KMS-11 (cell line): ENCODE results near the gene EEF2K.
"Not testable (repeated sequence)": the region's sequence is repeated elsewhere in the genome, so short reads cannot be mapped to it uniquely, and the experiment has no call there.

Experiments
- H2AFZ ChIP-seq: fragments of 200-600 bp; sonication (generic); 2 replicates; pipeline ENCODE4 v1.6.1; 2016; ENCODE audit warnings: antibody characterized with exemption, mixed run types, low read depth
- H3K27ac ChIP-seq: fragments of 200-600 bp; sonication (generic); 2 replicates; pipeline ENCODE4 v1.6.1; 2016; ENCODE audit warnings: mild to moderate bottlenecking, mixed run types
- H3K27me3 ChIP-seq: fragments of 200-600 bp; sonication (generic); 2 replicates; pipeline ENCODE4 v1.6.1; 2017; ENCODE audit warnings: mild to moderate bottlenecking, low read depth, mixed run types, moderate library complexity; ENCODE audit not compliant: insufficient read depth
- H3K36me3 ChIP-seq: fragments of 200-600 bp; sonication (generic); 2 replicates; pipeline ENCODE4 v1.6.1; 2017; ENCODE audit warnings: mild to moderate bottlenecking, mixed run types; ENCODE audit not compliant: insufficient read depth
- H3K4me1 ChIP-seq: fragments of 200-600 bp; sonication (generic); 2 replicates; pipeline ENCODE4 v1.6.1; 2016; ENCODE audit warnings: mild to moderate bottlenecking, low read depth, mixed run types; ENCODE audit not compliant: poor library complexity, severe bottlenecking
- H3K4me2 ChIP-seq: fragments of 200-600 bp; sonication (generic); 2 replicates; pipeline ENCODE4 v1.7.0; 2016; ENCODE audit warnings: mild to moderate bottlenecking, mixed run types
- H3K4me3 ChIP-seq: fragments of 200-600 bp; sonication (generic); IDR thresholded peaks from 2 replicates; pipeline ENCODE4 v1.6.1; 2017; ENCODE audit warnings: low read depth, low read length, mixed read lengths; ENCODE audit not compliant: insufficient read depth
- H3K79me2 ChIP-seq: fragments of 200-600 bp; sonication (generic); 2 replicates; pipeline ENCODE4 v1.6.1; 2016; ENCODE audit warnings: low read depth, mixed run types; ENCODE audit not compliant: insufficient read depth
- H3K9ac ChIP-seq: fragments of 200-600 bp; sonication (generic); 2 replicates; pipeline ENCODE4 v1.6.1; 2016; ENCODE audit warnings: mild to moderate bottlenecking, mixed run types
- H4K20me1 ChIP-seq: fragments of 200-600 bp; sonication (generic); 2 replicates; pipeline ENCODE4 v1.6.1; 2016; ENCODE audit warnings: mild to moderate bottlenecking, mixed run types; ENCODE audit not compliant: insufficient read depth
- TF ChIP-seq, protein P1 (sequence below): fragments of 200-600 bp; sonication (generic); conservative IDR thresholded peaks from 2 replicates; pipeline ENCODE4 v1.6.1; 2017; ENCODE audit warnings: low read depth, mild to moderate bottlenecking, antibody characterized with exemption, low read length, moderate library complexity, mixed read lengths

Gene EEF2K

DNA sequence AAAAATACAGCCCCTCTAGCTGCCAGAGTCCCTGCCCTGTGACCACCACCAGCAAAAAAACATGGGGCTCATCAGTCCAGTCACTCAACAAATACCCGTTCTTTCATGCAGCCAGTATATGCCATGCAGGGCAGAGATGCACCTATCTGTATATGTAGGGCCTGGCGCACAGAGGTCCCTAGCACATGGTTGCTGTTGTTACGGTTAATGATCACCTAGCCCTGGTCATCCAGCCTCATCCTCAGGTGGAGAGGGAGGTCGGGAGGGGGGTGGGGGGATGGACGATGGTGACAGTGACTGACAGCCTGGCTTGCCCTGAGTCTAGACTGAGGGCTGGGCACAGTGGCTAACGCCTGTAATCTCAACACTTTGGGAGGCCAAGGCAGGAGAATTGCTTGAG, 42.3 kb upstream of the EEF2K start:
- Histone ChIP-seq H3K4me2 (no peak overlapping the region), H3K27ac (no peak overlapping the region)

DNA sequence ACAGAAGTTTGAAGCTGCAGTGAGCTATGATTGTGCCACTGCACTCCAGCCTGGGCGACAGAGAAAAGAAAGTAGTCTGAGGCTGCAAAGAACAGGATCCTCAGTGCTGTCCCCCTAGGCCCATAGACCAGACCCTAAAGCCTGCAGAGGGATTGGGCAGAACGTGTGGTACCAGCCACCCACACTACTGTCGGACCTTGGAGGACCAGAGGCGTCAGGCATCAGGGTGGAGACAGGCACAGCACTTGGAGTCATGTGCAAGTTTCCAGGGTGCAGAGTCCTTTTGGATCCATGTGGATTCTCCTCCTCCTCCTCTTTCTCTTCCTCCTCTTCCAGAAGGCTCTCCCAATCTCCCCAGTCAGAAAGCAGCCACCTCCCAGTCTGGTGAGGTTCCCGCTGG, 41.6 kb upstream of the EEF2K start:
- TF ChIP-seq, protein P1, sequence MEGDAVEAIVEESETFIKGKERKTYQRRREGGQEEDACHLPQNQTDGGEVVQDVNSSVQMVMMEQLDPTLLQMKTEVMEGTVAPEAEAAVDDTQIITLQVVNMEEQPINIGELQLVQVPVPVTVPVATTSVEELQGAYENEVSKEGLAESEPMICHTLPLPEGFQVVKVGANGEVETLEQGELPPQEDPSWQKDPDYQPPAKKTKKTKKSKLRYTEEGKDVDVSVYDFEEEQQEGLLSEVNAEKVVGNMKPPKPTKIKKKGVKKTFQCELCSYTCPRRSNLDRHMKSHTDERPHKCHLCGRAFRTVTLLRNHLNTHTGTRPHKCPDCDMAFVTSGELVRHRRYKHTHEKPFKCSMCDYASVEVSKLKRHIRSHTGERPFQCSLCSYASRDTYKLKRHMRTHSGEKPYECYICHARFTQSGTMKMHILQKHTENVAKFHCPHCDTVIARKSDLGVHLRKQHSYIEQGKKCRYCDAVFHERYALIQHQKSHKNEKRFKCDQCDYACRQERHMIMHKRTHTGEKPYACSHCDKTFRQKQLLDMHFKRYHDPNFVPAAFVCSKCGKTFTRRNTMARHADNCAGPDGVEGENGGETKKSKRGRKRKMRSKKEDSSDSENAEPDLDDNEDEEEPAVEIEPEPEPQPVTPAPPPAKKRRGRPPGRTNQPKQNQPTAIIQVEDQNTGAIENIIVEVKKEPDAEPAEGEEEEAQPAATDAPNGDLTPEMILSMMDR = no peak
- H3K79me2 ChIP-seq = no peaks in the 10 kb centered on the region
- H3K4me2 ChIP-seq = no peak overlapping the region
- H4K20me1 ChIP-seq = no peaks in the 10 kb centered on the region
- peaks cover 4% of the 10 kb centered on the region for H3K4me1 ChIP-seq
- no peak overlapping the region for H3K9ac ChIP-seq
- H2AFZ ChIP-seq = no peak overlapping the region
- H3K27me3 ChIP-seq = peaks cover 6% of the 10 kb centered on the region; the same call in 1 of the 2 replicates
- no peak overlapping the region for H3K4me3 ChIP-seq
- H3K36me3 ChIP-seq = no peaks in the 10 kb centered on the region
- H3K27ac ChIP-seq = no peak overlapping the region

More for the DNA sequence above, 42.3 kb upstream of the EEF2K start:
- H3K36me3 ChIP-seq = no peaks in the 10 kb centered on the region
- peaks cover 4% of the 10 kb centered on the region for H3K4me1 ChIP-seq
- no peak overlapping the region for H3K9ac ChIP-seq
- no peak overlapping the region for H3K4me3 ChIP-seq
- peaks cover 6% of the 10 kb centered on the region; the same call in 1 of the 2 replicates for H3K27me3 ChIP-seq
- H2AFZ ChIP-seq = no peak overlapping the region
- no peaks in the 10 kb centered on the region for H4K20me1 ChIP-seq
- H3K79me2 ChIP-seq = no peaks in the 10 kb centered on the region
- TF ChIP-seq, protein P1 = no peak

DNA sequence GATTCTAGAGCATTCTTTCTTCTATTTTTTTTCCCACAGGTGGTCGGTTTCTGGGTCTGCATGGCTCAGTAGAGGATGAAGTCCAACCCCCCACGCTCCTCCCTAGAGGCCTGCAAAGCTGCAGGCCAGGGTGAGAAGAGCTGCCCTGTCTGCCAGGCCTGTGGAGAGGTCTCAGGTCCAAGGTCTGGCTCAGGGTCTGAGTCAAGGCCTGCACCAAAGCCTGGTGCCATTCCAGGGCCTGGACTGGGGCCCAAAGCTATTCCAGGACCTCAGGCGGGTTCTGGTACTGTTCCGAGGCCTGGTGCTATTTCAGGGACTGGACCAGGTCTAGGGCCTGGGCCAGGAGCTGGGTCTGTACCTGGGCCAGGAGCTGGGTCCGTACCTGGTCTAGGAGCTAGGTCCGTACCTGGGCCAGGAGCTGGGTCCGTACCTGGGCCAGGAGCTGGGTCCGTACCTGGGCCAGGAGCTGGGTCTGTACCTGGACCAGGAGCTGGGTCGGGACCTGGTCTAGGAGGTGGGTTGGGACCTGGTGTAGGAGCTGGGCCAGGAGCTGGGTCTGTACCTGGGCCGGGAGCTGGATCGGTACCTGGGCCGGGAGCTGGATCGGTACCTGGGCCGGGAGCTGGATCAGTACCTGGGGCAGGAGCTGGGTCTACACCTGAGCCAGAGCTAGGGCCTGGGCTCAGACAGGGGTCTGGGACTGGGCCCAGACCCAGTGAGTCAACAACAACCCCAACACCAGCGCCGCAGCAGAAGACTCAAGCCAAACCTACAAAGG, 40.4 kb upstream of the EEF2K start:
- TF ChIP-seq, protein P1 = no peak
- H3K27ac ChIP-seq = no peak overlapping the region

DNA sequence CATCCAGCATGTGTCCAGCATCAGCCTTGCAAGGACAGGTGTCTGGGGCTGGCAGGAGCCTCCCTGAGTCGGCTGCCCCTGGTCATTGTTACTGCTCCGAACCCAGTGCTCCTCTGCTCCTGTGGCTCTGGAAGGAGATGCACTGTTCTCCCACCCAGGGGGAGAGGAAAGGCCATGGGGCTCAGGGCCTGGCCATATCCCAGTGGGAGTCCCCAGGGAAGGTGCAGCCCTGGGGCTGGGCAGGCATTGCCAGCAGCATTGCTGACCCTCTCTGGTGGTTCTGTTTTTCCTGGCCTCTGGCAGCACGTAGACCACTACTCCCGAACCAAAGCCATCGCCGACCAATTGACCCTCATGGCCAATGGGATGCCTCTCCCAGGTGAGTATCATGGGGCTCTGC, 34.1 kb upstream of the EEF2K start:
- no peaks in the 10 kb centered on the region for H3K27me3 ChIP-seq
- H3K36me3 ChIP-seq = no peaks in the 10 kb centered on the region

More for the DNA sequence above, 40.4 kb upstream of the EEF2K start:
- H3K27me3 ChIP-seq = peaks cover 6% of the 10 kb centered on the region; the same call in 1 of the 2 replicates
- peaks cover 4% of the 10 kb centered on the region for H3K4me1 ChIP-seq
- no peak overlapping the region for H3K4me3 ChIP-seq
- H3K79me2 ChIP-seq = no peaks in the 10 kb centered on the region
- H4K20me1 ChIP-seq = no peaks in the 10 kb centered on the region
- H3K36me3 ChIP-seq = no peaks in the 10 kb centered on the region
- no peak overlapping the region for H3K4me2 ChIP-seq
- H2AFZ ChIP-seq = no peak overlapping the region
- no peak overlapping the region for H3K9ac ChIP-seq

DNA sequence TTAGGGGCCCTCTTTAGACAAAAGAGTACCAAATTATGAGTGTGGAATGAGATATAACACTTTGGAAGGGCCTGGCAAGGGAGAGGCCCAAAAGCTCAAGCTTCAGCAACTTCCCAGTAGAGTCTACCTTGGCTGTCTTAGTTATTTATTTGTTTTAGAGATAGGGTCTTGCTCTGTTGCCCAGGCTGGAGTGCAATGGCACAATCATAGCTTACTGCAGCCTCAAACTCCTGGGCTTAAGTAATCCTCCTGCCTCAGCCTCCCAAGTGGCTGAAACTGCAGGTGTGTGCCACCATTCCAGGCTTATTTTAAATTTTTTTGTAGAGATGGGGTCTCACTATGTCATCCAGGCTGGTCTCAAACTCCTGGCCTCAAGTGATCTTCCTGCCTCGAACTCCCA, 33.4 kb upstream of the EEF2K start:
- H3K27ac ChIP-seq, H3K9ac ChIP-seq, H3K27me3 ChIP-seq: not testable (repeated sequence)

More for the DNA sequence above, 34.1 kb upstream of the EEF2K start:
- TF ChIP-seq, protein P1 = no peak
- no peaks in the 10 kb centered on the region for H4K20me1 ChIP-seq
- H3K4me1 ChIP-seq = no peaks in the 10 kb centered on the region
- H3K4me2 ChIP-seq = no peak overlapping the region
- H2AFZ ChIP-seq = no peak overlapping the region
- no peak overlapping the region for H3K27ac ChIP-seq
- H3K4me3 ChIP-seq = no peak overlapping the region
- no peak overlapping the region for H3K9ac ChIP-seq
- H3K79me2 ChIP-seq = no peaks in the 10 kb centered on the region

More for the DNA sequence above, 33.4 kb upstream of the EEF2K start:
- H3K36me3 ChIP-seq, H3K79me2 ChIP-seq, H3K4me2 ChIP-seq, H4K20me1 ChIP-seq, H3K4me1 ChIP-seq, H3K4me3 ChIP-seq, H2AFZ ChIP-seq: not testable (repeated sequence)
